Epithelial cell of esophagus (primary cell): Measurements from ENCODE around the gene BEGAIN.

Source experiments
- DNase-seq: peaks from one replicate; pipeline ENCODE4 v3.0.0; 2010; ENCODE audit warnings: low read depth
- H3K4me3 ChIP-seq: 2 replicates; pipeline ENCODE4 v1.5.1; 2011; ENCODE audit warnings: mild to moderate bottlenecking, low read length, control low read depth
- CTCF ChIP-seq: IDR thresholded peaks from 2 replicates; pipeline ENCODE4 v1.5.1; 2011; ENCODE audit warnings: low read depth, mild to moderate bottlenecking, low read length, control low read depth, inconsistent platforms; ENCODE audit not compliant: insufficient read depth; ENCODE audit errors: missing control alignments

Gene BEGAIN

GRCh38 chr14:100591453-100592371, 4.5 kb upstream of the BEGAIN start:
- no peak overlapping the region for H3K4me3 ChIP-seq
- DNase-seq = no peak
- TF ChIP-seq CTCF = no peak

GRCh38 chr14:100590726-100591452, 3.7 kb upstream of the BEGAIN start:
- DNase-seq = no peak
- TF ChIP-seq CTCF = no peak
- H3K4me3 ChIP-seq = no peak overlapping the region

GRCh38 chr14:100589760-100590469, 2.7 kb upstream of the BEGAIN start:
- TF ChIP-seq CTCF = no peak
- H3K4me3 ChIP-seq = no peak overlapping the region
- DNase-seq = no peak

GRCh38 chr14:100589071-100589759, 2.0 kb upstream of the BEGAIN start:
- no peak for TF ChIP-seq CTCF
- no peak for DNase-seq
- H3K4me3 ChIP-seq = no peak overlapping the region

- no peak for TF ChIP-seq CTCF
- H3K4me3 ChIP-seq = no peak overlapping the region
- DNase-seq = no peak
These were observed 1.5 kb upstream of the BEGAIN start for GRCh38 chr14:100588671-100589070.

- no peak for TF ChIP-seq CTCF
- no peak for DNase-seq
- no peak overlapping the region for H3K4me3 ChIP-seq
These were observed 670 bp upstream of the BEGAIN start for GRCh38 chr14:100587763-100588411.
